GM11168 (cell line): Measurements from ENCODE around the gene SPG21.
"Not testable (repeated sequence)": the region's sequence is repeated elsewhere in the genome, so short reads cannot be mapped to it uniquely, and the experiment has no call there.

Experiments used
- in situ Hi-C: fragments of 300-500 bp; cut with MboI; formaldehyde crosslinking; loops from one replicate; pipeline ENCODE4 v1.12.0; 2022; ENCODE audit warnings: low sequenced_read_pairs; ENCODE audit not compliant: unreplicated experiment

SPG21 gene, protein sequence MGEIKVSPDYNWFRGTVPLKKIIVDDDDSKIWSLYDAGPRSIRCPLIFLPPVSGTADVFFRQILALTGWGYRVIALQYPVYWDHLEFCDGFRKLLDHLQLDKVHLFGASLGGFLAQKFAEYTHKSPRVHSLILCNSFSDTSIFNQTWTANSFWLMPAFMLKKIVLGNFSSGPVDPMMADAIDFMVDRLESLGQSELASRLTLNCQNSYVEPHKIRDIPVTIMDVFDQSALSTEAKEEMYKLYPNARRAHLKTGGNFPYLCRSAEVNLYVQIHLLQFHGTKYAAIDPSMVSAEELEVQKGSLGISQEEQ

DNA sequence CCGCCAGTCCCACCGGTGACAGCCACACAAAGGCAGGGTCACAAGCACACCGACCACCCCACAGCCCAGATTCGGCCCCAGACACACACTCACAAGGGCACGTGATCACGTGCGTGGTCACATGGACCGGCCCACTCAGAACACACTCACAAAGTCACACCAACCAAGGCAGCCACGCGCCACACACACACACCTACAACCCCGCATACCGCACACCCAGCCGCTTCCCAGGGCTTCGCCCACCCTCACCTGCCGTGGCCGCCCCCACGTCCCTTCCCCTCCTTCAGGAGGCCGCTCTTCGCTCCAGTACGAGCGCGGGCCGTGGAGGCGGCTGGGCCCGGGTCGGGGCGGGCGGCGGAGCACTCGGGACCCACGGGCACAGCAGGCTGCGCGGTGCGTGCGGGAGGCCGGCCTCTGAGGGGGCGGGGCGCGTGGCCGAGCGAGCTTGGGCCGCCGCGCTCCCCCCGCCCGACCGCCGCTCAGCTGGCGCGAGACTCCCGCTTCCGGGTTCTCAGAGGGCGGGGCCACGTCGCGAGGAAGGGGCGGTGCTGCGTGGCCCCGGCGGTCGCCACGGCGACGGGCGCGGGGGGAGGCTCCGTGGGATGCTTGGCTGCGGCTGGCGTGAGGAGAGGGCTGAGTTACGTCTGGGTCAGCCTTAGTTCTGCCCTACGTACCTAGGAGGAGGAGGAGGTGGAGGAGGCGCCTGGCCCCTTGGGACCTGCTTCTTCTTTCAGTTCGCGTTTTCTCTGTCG lies at the start of gene SPG21:
SPG21 (minus strand) TSS at position 499 of the 752 bp plus-strand sequence. CDS start 6,345 bp downstream, outside the sequence.
- in situ Hi-C loops = no loop called here

DNA sequence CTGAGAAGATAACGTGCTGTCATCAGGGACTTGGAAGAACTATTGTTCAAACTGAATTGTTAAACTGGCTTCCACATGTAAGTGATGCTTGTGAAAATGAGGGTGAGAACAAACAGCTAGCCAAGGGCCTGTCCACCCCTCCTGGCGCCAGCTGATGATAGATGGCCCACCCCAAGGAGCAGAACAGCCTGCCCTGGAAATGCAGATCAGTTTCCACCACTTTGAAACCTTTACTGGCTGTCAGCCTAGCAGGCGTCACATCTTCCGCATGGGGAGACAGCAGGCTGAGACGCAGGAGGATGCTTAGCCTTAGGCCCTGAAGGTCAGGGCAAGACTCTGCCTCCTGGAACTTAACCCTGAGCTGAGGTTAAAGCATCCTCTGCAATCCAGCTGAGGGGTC lies 49.1 kb upstream of the SPG21 start:
- in situ Hi-C loops = no loop called here

DNA sequence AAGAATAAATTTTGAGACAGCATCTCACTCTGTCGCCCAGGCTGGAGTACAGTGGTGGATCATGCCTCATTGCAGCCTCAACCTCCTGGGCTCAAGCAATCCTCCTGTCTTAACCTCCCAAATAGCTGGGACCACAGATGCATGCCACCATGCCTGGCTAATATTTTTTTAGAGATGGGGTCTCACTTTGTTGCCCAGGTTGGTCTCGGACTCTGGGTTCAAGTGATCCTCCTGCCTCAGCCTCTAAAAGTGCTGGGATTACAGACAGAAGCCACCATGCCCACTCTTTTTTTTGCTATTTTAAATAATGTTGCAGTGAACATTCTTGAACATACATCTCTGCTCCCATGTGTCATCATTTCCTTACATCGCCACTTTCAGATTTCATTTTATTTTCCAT lies 48.7 kb upstream of the SPG21 start:
- in situ Hi-C loops = no loop called here

DNA sequence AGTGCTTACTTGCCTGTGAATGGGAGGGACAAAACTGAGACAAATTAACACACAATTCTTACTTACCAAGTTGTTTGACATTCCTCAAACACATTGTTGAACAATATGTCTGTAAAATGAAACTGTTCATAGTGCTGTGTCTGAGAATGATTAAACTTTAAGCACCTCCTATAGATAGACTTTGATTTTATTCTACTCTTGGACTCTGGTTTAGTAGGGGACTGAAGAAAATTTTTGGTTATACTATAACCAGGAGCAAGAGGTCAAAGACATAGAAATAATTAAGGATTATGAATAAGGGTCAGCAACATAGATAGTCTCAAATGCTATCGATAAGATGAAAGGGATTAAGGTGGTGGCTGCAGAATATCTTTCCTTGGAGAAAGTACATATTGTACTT lies 47.6 kb upstream of the SPG21 start:
- in situ Hi-C loops = no loop called here

DNA sequence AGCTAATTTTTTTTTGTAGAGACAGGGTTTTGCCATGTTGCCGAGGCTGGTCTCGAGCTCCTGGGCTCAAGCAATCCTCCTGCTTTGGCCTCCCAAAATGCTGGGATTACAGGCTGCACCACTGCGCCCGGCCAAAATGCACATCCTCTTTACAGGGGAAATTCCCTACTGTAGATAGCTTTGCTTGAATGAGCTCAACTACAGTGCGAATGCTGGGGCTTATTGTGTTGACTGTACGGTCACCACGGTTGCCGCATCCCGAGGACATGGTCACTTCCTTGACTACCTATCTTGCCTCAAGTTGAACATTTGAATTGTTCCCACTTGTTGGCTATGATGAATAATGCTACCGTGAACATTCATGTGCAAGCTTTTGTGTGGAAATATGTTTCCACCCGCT lies 45.0 kb upstream of the SPG21 start:
- in situ Hi-C loops = no loop called here

DNA sequence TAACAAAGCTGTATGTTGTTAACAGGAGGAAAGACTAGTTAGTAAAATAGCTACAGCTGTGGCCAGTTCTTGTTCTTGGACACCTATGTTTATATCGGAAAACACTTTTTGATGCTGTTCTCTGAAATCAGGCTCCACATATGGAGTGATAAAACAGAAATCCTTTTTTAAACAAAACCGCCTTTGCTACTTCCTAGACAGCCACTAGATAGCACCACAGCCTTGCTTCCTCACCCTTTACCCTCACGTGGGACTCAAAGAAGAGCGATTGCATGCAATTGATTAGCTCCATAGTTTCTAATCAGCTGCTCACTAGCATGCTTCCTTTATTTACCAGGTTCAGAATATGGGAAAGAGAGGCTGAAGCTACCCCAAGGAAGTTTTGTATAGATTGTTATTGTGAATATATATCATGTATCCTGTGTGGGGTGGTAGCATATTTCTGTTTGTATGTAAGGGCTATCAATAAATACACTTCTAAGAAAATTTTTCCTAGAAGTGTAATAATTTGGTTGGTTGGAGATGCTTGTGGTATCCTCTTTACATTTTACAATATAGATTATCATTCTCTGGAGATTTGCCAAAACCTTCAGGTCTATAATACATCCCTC lies 44.0 kb upstream of the SPG21 start:
- in situ Hi-C loops = no loop called here

DNA sequence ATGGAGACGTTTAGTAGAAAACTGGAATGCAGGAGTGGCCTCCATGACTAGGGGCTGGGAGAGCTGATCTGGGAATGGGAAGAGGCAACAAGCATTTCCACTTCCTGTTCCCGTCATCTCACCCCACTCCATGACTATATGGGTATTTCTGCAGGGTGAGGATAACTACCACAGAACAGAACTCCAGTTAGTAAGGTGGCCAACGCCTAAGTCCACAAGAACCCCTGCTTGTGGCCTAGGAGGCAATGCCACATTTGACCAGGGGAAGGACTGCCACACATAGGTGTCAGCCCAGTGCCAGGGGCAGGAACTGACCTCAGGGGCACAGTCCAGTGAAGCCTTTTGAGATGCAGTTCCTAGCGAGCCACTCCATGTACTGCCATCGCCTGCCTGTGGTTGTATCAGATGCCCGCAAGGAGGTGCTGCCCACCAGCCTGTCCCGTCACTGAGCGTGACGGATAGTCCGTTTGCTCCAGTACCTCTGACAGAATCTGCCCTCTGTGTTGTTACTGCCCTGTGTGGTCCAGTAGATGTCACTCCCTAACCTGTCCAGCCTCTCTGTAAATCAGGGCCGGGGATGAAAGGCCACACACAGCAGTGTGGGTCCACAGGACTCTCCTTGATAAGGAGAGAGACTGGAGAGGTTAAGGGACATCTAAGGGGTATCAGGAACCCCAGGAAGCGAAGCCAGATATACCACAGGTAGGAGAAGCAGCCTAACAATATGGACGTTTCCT lies 43.3 kb upstream of the SPG21 start:
- in situ Hi-C loops = no loop called here

DNA sequence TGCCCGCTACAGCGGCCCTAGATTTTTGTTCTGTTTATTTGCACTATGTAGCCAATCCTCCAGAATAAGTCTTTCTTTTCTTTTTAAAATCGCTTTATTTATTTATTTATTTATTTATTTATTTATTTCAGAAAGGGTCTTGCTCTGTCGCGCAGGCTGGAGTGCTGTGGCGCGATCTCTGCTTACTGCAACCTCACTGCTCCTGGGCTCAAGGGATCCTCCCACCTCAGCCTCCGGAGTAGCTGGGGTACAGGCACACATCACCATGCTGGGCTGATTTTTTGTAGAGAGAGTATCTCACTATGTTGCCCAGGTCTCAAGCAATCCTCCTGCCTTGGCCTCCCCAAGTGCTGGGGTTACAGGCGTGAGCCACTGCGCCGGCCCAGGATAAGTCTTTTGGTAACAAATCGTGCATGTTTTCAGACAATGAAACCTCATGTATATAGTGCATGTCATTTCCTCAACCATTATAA lies 40.1 kb upstream of the SPG21 start:
- in situ Hi-C loops = no loop called here

DNA sequence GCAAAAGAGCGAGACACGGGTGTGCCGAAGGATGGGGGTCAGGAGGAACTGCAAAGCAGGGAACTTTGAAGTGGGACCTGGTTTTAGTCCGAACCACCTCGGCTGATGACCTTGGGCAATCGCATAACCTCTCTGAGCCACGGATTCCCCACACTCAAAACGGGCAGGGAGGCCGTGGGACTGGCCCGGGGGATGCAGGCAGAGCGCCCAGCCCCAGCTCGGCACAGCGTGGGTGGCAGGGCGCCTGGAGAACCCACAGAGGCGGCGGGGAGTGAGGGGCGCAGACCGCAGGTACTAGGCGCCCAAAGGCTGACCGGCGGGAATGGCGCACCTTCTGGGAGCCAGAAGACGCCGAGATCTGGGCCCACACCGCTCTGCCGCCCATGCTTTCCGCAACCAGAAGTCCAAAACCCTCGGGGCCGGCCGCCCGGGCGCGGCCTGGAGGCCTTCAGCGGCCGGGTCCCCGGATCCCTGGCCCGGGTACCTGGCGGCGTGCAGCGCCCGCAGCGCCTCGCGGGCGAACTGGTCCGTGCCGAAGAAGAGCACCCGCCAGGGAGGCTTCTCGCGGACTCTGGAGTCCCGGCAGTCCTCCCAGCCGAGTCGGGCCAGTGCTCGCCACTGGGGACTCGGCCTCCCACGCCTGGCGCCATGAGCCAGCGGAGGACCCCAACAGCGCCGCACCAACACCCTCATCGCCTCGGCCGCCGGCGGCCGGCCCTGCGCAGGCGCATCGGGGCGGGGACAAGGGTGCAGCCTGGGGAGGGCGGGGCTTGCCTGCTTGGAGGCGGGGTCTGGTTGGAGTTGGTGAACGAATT lies 39.4 kb upstream of the SPG21 start, which contains the start of gene MTFMT:
MTFMT (minus strand) TSS at position 719 of the 815 bp plus-strand sequence; CDS start at position 693, 26 bp downstream.
- in situ Hi-C loops = no loop called here

DNA sequence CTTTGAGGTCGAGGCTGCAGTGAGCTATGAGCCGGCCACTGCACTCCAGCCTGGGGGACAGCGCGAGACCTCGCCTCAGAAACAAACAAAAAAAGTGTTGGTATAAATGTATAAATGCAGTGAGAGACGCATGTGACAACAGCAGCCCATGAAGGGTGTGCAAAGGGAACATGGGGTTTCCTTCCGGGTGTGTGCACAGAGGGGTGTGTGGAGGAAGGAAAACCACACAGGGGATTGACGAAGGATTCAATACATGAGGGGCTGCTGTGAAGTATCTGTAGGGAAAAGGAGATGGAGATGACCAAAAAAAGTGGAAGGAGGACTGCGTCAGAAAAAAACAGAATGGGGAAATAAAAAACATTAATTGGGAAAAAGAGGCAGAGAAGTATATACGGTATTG lies 38.6 kb upstream of the SPG21 start:
- in situ Hi-C loops = no loop called here

DNA sequence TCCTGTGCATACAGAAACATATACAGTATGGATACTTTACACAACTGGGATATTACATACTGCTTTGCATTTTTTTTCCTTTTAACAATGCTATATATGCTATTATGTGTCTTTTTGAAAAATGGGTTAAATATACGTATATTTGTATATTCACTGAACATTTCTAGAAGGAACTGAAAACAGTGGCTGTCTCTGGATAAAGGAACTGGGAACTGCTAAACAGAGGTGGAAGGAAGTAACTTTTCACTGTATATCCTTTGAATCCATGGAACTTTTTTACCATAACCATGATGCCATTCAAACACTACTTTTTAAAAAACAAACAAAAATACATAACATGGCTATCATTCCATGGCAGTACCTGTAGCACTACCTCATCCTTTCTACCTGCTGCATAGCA lies 37.9 kb upstream of the SPG21 start:
- in situ Hi-C loops = no loop called here

DNA sequence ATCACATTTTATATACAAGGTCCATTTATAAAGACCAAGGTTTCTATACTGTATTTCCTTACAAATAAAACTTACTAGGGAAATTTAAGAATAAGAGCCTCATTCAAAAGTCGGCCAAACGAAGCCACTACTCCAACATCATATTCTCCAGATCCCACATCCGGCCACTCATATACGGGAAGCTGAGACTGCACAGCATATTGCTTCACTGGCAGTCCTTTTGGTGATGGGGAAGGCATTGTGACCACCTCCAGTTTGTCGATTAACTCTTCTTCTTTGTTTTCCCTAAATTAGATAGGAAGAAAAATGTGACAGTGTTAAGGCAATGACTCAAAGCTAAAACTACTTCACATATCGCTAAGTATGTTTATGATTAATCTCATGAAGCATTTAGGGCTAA lies 37.0 kb upstream of the SPG21 start:
- in situ Hi-C loops = no loop called here

DNA sequence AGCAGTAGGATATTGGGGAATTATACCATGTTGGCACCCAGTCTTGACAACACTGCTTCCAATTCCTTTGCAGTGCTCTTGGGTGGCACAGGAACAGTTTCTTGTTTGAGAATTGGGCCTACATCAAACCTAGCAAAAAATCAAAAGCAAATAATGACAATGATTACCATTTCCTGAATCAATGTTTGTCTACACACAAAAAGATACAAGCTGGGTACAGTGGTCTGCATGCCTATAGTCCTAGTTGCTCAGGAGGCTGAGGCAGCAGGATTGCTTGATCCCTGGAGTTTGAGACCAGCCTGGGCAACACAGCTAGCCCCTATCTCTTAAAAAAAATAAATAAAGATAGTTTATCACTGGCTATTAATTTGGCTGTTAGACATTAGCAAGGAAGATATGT lies 31.8 kb upstream of the SPG21 start:
- in situ Hi-C loops = no loop called here

DNA sequence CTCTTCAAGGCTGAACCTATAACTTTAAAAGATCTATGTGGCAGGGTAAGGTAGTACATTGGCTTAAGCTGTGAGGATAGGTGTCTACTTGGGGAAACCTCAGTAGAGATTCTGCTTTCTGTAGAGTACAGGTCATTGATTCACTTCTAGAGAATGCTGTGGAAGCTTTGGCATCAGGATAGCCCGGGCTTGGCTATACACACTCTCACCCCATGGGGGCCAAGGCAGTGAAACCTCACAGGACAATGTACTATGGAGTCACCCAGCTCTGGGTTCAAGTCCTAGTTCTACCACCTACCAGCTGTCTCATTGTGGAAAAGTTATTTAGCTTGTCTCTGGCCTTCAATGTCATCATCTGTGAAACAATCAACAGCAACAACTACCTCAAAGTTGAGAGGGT lies 30.7 kb upstream of the SPG21 start:
- in situ Hi-C loops = no loop called here

DNA sequence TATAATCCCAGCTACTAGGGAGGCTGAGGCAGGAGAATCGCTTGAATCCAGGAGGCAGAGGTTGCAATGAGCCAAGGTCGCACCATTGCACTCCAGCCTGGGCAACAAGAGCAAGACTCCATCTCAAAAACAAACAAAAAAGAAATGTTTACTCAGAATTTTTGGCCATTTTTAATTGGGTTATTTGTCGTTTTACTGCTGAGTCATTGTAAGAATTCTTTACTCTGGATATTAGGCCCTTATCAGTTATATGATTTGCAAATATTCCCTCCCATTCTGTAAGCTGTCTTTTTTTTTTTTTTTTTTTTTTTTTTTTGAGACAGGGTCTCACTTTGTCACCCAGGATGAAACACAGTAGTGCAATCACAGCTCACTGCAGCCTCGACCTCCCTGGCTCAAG lies 21.5 kb upstream of the SPG21 start:
- in situ Hi-C loops = not testable (repeated sequence)

DNA sequence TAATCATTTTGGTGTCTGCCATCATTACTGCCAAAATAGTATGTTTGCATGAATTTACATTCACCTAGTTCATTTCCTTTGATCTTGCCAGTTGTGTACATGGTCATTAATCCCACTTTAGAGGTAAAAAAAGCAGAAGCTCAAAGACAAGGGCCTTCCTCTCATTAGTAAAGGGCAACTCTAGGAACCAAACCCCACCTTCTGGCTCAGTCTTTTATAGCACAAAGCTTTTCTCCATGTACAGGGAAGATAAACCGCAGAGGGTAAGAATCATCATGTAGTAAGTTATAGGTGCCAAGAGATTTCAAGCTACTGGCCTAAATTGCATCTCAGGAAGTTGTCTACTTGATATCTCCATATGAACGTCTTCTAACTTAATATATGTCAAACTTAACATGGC lies 19.3 kb upstream of the SPG21 start:
- in situ Hi-C loops = no loop called here

DNA sequence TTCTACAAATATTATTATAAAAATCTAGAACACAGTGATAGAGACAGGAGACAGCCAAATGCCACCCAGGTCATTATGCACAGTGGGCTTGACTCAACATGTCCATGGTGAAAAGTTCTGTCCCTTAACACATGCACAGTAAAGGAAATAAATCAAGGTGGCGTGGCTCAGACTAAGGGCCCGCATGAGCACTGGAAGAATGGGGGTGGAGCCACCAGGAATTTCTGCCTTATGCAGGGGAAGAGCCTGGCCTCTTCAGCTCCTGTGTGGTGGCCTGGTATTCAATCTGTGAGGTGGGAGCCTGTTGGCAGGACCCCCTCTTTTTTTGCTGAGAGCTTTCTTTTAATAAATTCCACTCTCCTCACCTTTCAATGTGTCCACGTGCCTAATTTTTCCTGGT lies 17.2 kb upstream of the SPG21 start:
- in situ Hi-C loops = no loop called here

DNA sequence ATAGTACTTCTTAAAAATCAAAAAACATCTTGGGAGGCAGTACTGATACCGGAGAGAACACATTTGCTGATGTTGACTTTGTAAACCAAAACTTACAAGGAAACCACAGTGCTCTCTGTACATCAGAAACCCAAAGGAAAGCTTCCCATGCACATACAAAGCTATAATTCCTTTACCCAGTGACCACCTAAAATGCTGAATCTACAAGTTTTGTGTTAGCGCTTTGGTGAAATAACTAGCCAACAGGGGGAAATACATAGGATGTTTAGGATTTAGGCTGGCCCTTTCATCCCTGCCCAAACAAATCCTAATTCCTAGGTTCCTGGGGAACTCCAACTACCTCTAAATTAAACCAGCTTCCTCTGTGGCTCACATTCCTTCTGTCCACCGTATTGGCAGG lies 15.3 kb upstream of the SPG21 start:
- in situ Hi-C loops = no loop called here

DNA sequence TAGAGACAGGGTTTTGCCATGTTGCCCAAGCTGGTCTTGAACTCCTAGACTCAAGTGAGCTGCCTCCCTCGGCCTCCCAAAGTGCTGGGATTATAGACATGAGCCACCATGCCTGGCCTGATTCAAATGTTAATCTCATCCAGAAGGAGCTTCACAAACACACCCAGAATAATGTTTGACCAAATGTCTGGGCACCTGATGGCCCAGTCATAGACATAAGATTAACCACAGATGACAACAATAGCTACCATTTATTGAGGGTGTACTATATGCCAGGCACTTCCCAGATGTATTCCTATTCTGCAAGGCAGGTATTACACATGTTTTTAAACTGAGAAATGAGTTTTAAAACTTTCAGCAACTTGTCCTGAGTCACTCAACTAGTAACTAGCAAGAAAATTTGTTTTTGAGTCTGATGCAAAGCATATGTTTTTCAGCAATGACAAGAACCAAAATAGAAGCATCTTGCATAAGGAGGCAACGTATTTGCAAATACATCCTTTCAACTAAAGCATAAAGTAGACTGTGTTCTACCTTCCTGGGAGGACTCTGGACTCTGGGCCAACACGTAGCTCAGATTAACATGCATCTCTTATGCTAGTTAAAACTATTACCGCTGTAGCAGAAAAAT lies 8.1 kb upstream of the SPG21 start:
- in situ Hi-C loops = no loop called here
